DND-41 (cell line): ENCODE data around the gene CALN1.

Experiments used
- ATAC-seq: fragments of 200-7000 bp; cut with Tn5 transposase; 3 replicates; pipeline ENCODE4 v1.9.1; 2021; ENCODE audit warnings: low read depth; ENCODE audit not compliant: insufficient read depth
- DNase-seq: peaks from one replicate; pipeline ENCODE4 v3.0.0-alpha.2; 2020
- H2AFZ ChIP-seq: 2 replicates; pipeline ENCODE4 v1.6.0; 2012; ENCODE audit warnings: low read depth, low read length
- H3K27ac ChIP-seq: 2 replicates; pipeline ENCODE4 v1.5.1; 2012; ENCODE audit warnings: low read length, inconsistent platforms
- H3K27me3 ChIP-seq: fragments of 200-600 bp; sonication (generic); 2 replicates; pipeline ENCODE4 v1.6.0; 2012; ENCODE audit warnings: low read length, mild to moderate bottlenecking, inconsistent platforms; ENCODE audit not compliant: insufficient read depth, poor library complexity
- H3K36me3 ChIP-seq: 2 replicates; pipeline ENCODE4 v1.5.1; 2012; ENCODE audit warnings: low read length, inconsistent platforms; ENCODE audit not compliant: insufficient read depth
- H3K4me1 ChIP-seq: 2 replicates; pipeline ENCODE4 v1.5.1; 2012; ENCODE audit warnings: mild to moderate bottlenecking, low read length; ENCODE audit not compliant: insufficient read depth
- H3K4me2 ChIP-seq: 2 replicates; pipeline ENCODE4 v1.6.0; 2012; ENCODE audit warnings: mild to moderate bottlenecking, moderate library complexity, low read length, inconsistent platforms; ENCODE audit not compliant: insufficient read depth
- H3K4me3 ChIP-seq, 2 experiments: fragments of 200-600 bp in 1 of 2; shearing (Covaris generic) in 1 of 2; 2 replicates each; pipeline ENCODE4 v1.5.1; 2012 to 2016; ENCODE audit warnings: inconsistent platforms in 2 of 2, low read length in 2 of 2, mild to moderate bottlenecking in 2 of 2, low read depth in 1 of 2, moderate library complexity in 1 of 2
- H3K79me2 ChIP-seq: 2 replicates; pipeline ENCODE4 v1.6.0; 2012; ENCODE audit warnings: low read length, inconsistent platforms; ENCODE audit not compliant: insufficient read depth
- H3K9ac ChIP-seq: 2 replicates; pipeline ENCODE4 v1.6.0; 2012; ENCODE audit warnings: low read depth, mild to moderate bottlenecking, inconsistent platforms, low read length, moderate library complexity
- H3K9me3 ChIP-seq: 2 replicates; pipeline ENCODE4 v1.5.1; 2012; ENCODE audit warnings: low read length, moderate library complexity, mild to moderate bottlenecking, inconsistent platforms; ENCODE audit not compliant: insufficient read depth, severe bottlenecking
- H4K20me1 ChIP-seq: 2 replicates; pipeline ENCODE4 v1.6.0; 2012; ENCODE audit warnings: low read length; ENCODE audit not compliant: insufficient read depth
- EZH2 ChIP-seq: IDR thresholded peaks from 3 replicates; pipeline ENCODE4 v1.6.1; 2012; ENCODE audit warnings: borderline replicate concordance, low read depth, mild to moderate bottlenecking, moderate library complexity, low read length, inconsistent platforms; ENCODE audit not compliant: severe bottlenecking
- TF ChIP-seq, protein P1 (sequence below): IDR thresholded peaks from 2 replicates; pipeline ENCODE4 v1.5.1; 2012; ENCODE audit warnings: borderline replicate concordance, low read length, moderate library complexity, mild to moderate bottlenecking; ENCODE audit not compliant: poor library complexity, severe bottlenecking; ENCODE audit errors: extremely low read depth

Gene CALN1

DNA sequence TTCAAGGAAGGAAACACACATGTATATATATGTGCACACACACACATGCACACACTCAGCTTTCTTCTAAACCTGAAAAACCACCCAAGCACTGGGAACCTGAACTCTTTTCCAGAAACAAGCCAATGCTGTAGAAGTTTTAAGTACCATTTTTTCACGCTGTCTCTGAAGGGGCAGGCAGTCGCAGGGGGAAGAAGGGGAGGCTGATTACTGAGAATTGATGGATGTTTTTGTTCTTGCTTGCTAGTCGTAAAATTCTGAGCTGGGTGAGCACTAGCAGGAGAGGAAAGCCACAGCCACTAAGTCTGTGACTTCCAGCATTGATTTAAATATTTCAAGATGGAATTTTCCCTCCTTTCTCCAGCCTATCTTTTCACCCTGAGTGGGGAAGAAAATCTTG, 391.8 kb downstream of the CALN1 start:
- no peak overlapping the region for H2AFZ ChIP-seq
- no peaks in the 10 kb centered on the region for H3K4me1 ChIP-seq
- H3K27ac ChIP-seq = no peak overlapping the region
- no peak overlapping the region for H3K9ac ChIP-seq
- no peaks in the 10 kb centered on the region for H3K79me2 ChIP-seq
- no peaks in the 10 kb centered on the region for H3K9me3 ChIP-seq
- TF ChIP-seq, protein P1, sequence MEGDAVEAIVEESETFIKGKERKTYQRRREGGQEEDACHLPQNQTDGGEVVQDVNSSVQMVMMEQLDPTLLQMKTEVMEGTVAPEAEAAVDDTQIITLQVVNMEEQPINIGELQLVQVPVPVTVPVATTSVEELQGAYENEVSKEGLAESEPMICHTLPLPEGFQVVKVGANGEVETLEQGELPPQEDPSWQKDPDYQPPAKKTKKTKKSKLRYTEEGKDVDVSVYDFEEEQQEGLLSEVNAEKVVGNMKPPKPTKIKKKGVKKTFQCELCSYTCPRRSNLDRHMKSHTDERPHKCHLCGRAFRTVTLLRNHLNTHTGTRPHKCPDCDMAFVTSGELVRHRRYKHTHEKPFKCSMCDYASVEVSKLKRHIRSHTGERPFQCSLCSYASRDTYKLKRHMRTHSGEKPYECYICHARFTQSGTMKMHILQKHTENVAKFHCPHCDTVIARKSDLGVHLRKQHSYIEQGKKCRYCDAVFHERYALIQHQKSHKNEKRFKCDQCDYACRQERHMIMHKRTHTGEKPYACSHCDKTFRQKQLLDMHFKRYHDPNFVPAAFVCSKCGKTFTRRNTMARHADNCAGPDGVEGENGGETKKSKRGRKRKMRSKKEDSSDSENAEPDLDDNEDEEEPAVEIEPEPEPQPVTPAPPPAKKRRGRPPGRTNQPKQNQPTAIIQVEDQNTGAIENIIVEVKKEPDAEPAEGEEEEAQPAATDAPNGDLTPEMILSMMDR = no peak
- no peak for TF ChIP-seq EZH2
- H3K27me3 ChIP-seq = no peaks in the 10 kb centered on the region
- DNase-seq = no peak
- no peak overlapping the region for H3K4me3 ChIP-seq
- ATAC-seq = no peak
- H3K4me2 ChIP-seq = no peak overlapping the region
- no peaks in the 10 kb centered on the region for H3K36me3 ChIP-seq
- H4K20me1 ChIP-seq = no peaks in the 10 kb centered on the region

DNA sequence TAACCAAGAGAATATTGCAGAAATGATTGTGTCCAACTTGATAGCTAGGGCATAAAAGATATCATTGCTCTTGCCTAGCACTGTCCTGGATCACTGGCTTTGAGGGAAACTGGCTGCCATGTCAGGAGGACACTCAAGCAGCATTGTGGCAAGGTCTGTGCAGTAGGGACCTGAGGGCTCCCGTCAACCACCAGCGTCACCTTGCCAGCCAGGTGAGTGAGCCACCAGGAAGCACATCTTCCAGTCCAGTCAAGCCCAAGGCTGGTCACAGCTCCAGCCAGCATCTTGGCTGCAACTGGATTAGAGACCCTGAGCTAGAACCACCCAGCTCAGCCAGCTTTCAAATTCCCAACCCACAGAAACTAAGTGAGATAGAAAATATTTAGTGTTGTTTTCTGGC, 392.7 kb downstream of the CALN1 start:
- DNase-seq = no peak
- no peaks in the 10 kb centered on the region for H3K79me2 ChIP-seq
- H3K27me3 ChIP-seq = no peaks in the 10 kb centered on the region
- no peak overlapping the region for H3K27ac ChIP-seq
- H2AFZ ChIP-seq = no peak overlapping the region
- no peaks in the 10 kb centered on the region for H3K4me1 ChIP-seq
- no peak overlapping the region for H3K4me3 ChIP-seq
- H3K9ac ChIP-seq = no peak overlapping the region
- TF ChIP-seq EZH2 = no peak
- TF ChIP-seq, protein P1 = no peak
- no peak overlapping the region for H3K4me2 ChIP-seq
- no peak for ATAC-seq
- no peaks in the 10 kb centered on the region for H3K9me3 ChIP-seq
- no peaks in the 10 kb centered on the region for H4K20me1 ChIP-seq
- H3K36me3 ChIP-seq = no peaks in the 10 kb centered on the region

DNA sequence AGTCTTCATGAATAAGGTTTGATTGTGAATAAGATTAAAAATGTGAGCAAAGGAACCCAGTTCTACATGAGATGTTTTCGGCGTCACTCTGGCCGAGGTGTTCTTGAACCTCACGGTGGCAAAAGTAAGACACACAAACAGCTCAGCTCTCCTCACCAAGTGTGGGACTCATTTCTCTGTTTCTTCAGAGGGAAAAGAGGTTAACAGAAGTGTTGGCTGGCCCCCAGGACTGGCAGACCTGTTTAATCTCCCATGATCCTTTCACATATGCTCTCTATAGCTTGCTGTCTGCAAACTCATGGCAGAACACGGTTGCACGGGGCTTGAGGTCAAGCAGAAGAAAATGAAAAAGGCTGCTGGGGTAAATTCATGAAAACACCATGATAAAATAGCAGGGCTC, 394.4 kb downstream of the CALN1 start:
- H3K4me2 ChIP-seq = no peak overlapping the region
- no peaks in the 10 kb centered on the region for H4K20me1 ChIP-seq
- H3K36me3 ChIP-seq = no peaks in the 10 kb centered on the region
- H3K27me3 ChIP-seq = no peaks in the 10 kb centered on the region
- ATAC-seq (no peak), DNase-seq (no peak)
- H3K4me1 ChIP-seq = no peaks in the 10 kb centered on the region
- no peak overlapping the region for H3K27ac ChIP-seq
- no peaks in the 10 kb centered on the region for H3K79me2 ChIP-seq
- TF ChIP-seq EZH2 = no peak
- TF ChIP-seq, protein P1 = no peak
- no peaks in the 10 kb centered on the region for H3K9me3 ChIP-seq
- H2AFZ ChIP-seq = 0 out of 2 replicates have a peak overlapping the region, but pooled peaks have one; percentile 13
- no peak overlapping the region for H3K4me3 ChIP-seq
- no peak overlapping the region for H3K9ac ChIP-seq

DNA sequence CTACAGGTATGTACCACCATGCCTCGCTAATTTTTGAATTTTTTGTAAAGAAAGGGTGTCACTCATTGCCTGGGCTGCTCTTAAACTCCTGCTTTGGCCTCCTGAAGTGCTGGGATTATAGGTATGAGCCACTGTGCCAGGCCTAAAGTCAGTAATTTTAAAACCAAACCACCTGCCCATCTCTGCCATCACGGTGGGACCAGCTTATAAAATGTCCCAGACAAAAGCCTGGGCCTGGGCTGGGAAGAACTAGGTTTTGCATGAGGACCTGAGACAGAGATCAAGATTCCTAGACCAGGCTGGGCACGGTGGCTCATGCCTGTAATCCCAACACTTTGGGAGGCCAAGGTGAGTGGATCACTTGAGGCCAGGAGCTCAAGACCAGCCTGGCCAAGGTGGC, 395.6 kb downstream of the CALN1 start:
- Histone ChIP-seq H3K27me3 (no peaks in the 10 kb centered on the region), H3K9ac (no peak overlapping the region), H3K4me2 (no peak overlapping the region), H4K20me1 (no peaks in the 10 kb centered on the region), H3K27ac (no peak overlapping the region), H3K79me2 (no peaks in the 10 kb centered on the region), H3K4me1 (no peaks in the 10 kb centered on the region), H3K4me3 (no peak overlapping the region), H3K36me3 (no peaks in the 10 kb centered on the region), H3K9me3 (no peaks in the 10 kb centered on the region), H2AFZ (no peak overlapping the region)
- ATAC-seq (no peak), DNase-seq (no peak)
- no peak for TF ChIP-seq EZH2
- TF ChIP-seq, protein P1 = no peak
